ENCODE results near the gene MTR.

The MTR gene
- 150 to 217 reads per million in 2 experiments for total RNA-seq

DNA sequence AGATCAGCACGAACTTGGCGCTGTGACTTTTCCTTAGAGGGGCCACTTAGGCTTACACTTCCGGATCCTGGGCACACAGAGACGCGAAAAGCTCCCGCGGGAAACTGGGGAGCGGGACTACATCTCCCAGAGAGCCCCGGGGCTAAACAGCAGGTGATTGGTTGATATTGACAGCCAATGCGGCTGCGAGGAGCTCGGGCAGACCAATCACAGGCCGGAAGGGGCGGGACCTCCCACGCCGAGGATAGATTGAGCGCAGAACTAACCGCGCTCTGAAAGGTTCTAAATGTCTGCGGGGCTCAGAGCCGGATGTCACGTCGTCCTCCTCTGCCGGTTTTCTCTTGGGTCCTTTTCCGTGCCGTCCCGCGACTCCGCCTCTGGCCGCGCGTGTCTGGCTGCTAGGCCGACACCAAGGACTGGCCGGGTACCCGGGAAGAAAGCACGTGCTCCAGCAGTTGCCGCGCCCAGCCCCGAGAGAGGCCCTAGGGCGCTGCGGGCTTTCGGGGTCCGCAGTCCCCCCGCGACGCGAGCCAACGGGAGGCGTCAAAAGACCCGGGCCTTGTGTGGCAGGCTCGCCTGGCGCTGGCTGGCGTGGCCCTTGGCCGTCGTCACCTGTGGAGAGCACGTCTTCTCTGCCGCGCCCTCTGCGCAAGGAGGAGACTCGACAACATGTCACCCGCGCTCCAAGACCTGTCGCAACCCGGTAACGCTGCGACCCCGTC, at the start of gene MTR:
Gene MTR, plus strand, starts transcription at position 258 of the 722 bp plus-strand sequence. Its CDS starts 412 bp downstream, at position 670.
- DNase-seq (ENCODE audit: low read depth) = peak; percentile 93

DNA sequence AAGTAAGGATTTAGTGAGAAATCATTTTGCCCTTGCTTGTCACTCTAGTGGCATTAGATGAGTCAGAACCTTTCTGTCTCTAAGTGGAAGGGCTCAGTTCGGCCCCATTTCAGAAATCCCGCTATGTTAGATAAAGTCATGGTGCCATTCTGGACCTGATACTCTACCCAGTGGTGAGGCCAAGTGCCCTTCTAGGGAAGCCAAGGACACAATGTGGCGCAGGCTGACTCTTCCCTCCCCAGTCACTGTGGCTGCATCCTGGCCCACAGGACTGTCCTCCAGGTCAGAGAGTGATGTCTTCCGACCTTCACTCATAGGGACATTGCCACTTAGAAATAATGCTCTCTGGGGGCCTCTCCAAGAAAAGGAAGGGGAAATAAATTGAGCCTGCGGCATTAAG, 48.3 kb upstream of the MTR start:
- no peak for DNase-seq (ENCODE audit: low read depth)

DNA sequence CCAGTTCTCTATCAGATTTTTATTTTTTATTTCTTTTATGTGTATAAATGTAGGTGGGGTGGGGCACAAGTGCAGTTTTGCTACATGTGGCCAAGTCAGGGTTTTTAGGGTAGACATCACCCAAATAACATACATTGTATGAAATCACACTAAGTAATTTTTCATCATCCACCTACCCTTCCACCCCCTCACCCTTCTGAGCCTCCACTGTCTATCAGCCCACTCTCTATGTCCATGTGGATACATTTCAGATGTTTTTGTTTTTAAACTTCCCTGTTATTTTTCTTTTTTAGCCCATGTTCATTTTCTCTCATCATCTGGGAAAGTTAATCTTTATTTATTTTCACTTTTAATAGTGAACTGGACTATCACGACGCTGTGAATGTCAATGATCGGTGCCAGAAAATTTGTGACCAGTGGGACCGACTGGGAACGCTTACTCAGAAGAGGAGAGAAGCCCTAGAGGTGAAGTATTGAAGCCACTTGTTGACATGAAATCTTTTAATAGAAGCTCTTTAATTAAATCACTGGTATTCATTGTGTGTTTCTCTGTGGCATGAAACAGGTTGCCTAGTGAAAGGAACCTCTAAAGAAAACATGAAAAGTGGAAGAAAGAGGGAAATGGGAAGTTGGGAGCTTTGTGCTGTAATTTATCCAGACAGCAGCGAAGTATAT, 47.6 kb upstream of the MTR start:
- DNase-seq (ENCODE audit: low read depth) = no peak

DNA sequence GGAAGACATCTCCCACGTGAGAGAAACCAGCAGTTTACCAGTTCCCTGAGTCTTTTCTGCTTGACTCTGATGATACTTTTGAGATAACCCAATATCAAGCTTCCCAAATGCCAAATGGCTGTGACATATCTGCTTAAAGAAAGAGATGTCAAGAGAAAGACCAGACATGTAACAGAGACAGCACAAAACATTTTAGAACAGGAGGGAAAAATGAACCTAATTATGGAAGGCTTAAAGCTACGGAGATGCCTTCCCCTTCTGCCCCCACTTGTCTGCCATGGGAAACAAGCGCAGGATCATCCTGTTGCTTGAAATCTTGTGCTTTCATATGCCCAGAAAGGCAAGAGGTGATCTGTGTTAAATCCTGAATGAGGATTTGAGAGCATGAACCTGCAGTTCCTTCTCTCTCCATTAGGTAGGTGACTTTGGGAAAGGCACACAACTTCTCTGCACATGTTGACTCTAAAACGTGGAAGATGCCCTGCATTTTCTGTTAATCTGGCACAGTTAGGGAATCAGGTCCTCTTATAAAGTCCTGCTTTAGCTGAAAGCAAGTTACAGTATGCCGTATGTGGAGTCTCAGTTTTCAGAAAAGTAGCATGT, 46.7 kb upstream of the MTR start:
- no peak for DNase-seq (ENCODE audit: low read depth)

DNA sequence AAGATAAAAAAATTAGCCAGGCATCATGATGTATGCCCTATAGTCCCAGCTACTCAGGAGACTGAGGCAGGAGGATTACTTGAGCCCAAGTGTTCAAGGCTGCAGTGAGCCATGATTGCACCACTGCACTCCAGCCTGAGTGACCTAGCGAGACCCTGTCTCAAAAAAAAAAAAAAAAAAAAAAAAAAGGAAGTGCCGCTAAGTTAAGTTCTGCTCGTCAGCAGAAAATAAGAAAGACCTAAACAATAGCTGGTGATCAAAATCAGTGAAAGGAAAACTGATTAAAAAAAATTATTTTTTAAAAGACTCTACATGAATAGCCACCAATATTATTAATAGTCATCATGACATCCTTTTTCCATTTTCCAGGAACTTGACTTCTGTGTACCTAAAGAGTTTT, 44.2 kb upstream of the MTR start:
- DNase-seq (ENCODE audit: low read depth) = no peak

DNA sequence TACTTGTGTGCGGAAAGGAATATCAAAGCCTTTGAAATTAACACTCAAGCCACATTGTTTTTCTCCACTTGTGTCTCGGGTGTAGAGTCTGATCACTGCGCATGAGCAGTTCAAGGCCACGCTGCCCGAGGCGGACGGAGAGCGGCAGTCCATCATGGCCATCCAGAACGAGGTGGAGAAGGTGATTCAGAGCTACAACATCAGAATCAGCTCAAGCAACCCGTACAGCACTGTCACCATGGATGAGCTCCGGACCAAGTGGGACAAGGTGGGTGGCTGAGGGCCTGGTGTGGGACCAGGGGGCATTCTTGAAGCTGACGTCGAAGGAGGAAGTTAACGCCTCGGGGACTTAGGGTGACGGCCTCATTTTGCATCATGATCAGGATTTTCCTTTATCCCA, 43.7 kb upstream of the MTR start:
- DNase-seq (ENCODE audit: low read depth) = no peak

DNA sequence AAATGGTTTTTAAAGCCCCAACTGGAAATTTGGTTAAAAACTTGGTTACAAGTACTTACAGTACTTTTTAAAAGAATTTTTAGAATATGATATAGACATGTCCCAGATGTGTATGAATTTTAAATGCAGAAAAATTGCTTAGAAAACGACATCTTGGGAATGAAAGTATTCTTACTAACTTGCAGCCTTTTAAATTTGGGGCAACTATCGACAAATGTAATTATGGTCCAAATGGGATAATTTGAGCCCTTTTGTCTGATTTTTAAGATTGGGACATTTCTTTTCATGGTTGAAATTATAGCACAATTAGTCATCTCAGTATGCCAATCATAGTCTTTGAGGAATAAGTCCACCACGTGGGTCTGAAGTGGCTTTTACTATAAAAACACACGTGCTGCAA, 43.2 kb upstream of the MTR start:
- no peak for DNase-seq (ENCODE audit: low read depth)

DNA sequence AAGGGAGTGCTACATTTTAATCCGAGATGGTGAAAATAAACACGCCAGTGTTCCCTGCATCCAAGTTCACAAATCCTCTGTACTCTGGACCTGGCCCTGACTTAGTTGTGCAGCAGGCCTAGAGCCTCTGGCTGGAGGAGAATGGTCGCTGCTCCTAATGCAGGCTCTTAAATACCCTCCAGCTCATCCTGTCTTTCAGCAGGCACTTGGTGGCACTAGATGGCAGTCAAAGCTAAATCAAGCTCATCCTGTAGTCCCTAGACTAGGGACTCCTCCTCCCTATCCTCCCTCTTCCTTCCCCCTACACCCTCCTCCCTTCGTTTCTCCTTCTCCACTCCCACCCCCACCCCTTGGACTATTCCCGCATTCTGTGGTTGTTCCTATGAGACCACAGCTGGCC, 41.6 kb upstream of the MTR start:
- DNase-seq (ENCODE audit: low read depth) = no peak

GRCh38 chr1:236753964-236754363, 41.1 kb upstream of the MTR start:
- no peak for DNase-seq (ENCODE audit: low read depth)

DNA sequence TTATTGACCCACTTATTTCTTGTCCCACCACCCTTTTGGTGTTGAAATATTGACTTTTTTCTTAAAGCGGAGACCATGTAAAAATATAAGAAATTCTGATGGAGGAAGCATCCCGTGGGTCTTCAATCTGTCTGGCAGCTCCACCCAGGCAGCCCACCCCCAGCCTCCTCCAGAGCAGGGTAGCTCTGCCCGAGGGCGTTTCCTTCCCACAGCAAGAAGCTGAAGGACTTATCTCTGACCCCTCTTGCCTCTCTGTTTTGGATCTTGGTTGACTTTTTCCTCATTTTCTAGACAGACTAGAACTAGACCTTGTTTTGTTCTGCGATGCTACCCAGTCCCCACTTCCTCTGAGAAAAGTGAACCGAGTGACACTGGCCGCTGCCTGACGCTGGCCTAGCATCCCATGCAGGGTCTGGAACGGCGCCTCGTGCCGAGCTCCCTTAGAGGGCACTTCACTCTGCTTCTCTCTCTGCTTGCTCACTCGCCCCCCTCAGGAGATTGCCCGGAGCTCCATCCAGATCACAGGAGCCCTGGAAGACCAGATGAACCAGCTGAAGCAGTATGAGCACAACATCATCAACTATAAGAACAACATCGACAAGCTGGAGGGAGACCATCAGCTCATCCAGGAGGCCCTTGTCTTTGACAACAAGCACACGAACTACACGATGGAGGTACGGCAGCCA, 40.4 kb upstream of the MTR start:
- DNase-seq (ENCODE audit: low read depth) = no peak

GRCh38 chr1:236757640-236758039, 37.5 kb upstream of the MTR start:
- no peak for DNase-seq (ENCODE audit: low read depth)

- DNase-seq (ENCODE audit: low read depth) = no peak
Measured at GRCh38 chr1:236759252-236759859, 35.7 kb upstream of the MTR start.

DNA sequence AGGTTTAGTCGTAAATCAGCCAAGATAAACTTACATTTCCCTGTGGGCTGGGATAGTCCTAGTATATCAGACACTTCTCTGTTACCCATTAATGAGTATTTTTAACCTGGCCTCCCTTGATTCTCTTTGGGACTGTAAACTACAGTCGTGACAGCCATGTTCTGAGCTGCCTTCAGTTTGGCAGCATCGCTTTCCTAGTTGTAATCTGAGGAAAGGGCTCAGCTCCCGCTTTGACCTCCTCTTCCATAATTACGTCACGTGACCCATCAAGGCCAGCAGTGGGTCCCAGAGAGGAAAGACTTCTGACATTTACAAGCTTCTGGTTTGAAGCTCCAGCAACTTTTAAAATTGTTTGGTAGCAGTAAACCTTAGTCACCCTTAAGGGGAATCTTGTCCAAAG, 34.6 kb upstream of the MTR start:
- no peak for DNase-seq (ENCODE audit: low read depth)

DNA sequence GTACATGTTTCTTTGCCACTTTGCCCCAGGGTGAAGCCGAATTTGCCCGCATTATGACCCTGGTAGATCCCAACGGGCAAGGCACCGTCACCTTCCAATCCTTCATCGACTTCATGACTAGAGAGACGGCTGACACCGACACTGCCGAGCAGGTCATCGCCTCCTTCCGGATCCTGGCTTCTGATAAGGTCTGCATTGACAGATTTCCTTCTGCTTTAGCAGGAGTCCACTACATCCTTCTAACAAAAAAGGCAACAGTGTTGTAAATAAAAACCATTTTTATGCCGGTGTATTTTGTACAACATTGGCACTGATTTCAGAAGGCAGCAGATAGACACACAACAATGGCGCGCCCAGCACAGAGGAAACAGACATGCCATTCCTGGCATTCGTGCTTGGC, 34.1 kb upstream of the MTR start:
- DNase-seq (ENCODE audit: low read depth) = no peak

- no peak for DNase-seq (ENCODE audit: low read depth)
Measured at GRCh38 chr1:236761397-236762132, 33.5 kb upstream of the MTR start.

DNA sequence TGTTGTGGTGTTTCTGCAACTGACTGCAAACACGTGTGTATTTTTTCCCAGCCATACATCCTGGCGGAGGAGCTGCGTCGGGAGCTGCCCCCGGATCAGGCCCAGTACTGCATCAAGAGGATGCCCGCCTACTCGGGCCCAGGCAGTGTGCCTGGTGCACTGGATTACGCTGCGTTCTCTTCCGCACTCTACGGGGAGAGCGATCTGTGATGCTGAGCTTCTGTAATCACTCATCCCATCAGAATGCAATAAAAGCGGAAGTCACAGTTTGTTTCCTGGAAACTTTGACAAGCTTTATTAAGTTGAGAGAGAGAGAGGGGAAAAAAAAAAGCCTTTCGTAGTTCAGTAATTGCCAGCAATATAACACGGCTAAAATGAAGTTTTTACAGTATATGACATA, 32.7 kb upstream of the MTR start:
- no peak for DNase-seq (ENCODE audit: low read depth)

DNA sequence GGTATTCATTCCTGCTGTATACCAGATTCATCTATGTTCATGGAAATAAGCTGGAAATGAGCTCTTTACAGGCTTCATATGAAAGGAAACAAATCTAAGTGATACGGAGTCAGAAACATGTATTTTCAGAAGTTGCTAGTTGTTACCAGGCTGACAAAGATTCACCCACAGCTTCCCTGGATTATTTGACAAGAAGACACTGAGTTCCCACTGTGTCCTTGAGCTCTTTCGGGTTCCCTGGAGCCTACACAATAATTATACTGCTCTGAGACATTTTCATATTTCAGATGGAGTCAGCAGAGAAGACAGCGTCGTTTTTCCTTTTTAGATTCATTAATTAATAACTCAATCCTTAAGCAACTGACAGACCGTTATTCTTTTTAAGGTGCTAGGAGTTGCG, 29.3 kb upstream of the MTR start:
- DNase-seq (ENCODE audit: low read depth) = no peak

DNA sequence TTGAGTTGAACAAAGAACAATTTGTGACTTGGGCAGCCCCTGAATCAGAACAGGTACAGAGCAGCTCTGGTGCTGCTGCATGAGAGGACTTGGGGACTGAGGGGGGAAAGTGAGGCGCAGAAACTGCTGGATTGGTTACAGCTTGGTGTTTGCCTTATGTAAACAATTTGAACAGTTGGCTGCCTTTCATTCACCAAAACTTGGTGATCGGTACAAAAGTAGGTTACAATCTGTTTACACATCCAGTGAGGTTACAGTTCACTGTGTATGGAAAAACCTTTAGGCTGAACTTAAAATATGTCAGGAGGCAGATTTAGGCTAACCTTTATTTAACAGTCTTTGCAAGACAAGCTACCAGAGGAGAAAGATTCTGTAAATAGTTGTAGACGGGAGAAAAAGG, 28.6 kb upstream of the MTR start:
- DNase-seq (ENCODE audit: low read depth) = no peak

DNA sequence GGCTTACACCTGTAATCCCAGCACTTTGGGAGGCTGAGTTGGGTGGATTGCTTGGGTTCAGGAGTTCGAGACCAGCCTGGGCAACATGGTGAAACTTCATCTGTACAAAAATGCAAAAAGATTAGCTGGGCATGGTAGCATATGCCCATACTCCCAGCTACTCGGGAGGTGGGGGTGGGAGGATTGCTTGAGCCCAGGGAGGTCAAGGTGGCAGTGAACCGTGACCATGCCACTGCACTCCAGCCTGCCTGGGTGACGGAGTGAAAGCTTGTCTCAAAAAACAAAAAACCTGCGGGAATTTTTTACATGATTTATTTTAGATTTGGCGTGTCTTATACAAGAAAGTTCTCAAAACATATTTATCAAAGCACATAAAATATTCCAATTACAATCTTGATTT, 27.8 kb upstream of the MTR start:
- no peak for DNase-seq (ENCODE audit: low read depth)

GRCh38 chr1:236768601-236769000, 26.5 kb upstream of the MTR start:
- no peak for DNase-seq (ENCODE audit: low read depth)

DNA sequence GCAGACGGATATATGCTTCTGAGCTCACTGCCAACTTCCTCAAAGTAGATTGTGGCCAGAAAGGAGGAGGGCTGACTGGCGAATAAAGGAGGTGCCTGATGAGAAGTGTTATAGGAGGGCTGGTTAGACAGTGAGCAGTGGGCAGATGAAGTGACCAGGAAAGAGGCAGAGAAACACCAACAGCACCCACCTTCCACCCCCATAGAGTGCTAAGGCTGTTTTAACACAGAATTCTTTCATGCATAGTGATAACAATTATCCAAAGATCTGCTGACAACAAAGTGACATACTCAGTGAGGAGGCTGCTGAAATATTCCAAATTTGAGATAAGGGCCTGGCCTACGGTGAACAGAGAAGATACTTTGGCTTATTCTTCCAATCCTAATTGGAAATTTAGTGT, 21.2 kb upstream of the MTR start:
- DNase-seq (ENCODE audit: low read depth) = no peak

GRCh38 chr1:236774926-236775325, 20.2 kb upstream of the MTR start:
- DNase-seq (ENCODE audit: low read depth) = no peak

All from T follicular helper cell (primary cell).